K562 (cell line): ENCODE measurements around the gene LMX1B.

Experiments used
- CBX2 ChIP-seq: fragments of 200-600 bp; sonication (generic); IDR thresholded peaks from one replicate; pipeline ENCODE4 v1.6.1; 2012; ENCODE audit warnings: mild to moderate bottlenecking, low read length, inconsistent platforms; ENCODE audit not compliant: insufficient read depth, poor library complexity, severe bottlenecking
- ELF1 ChIP-seq: fragments of 200-800 bp; sonication (Bioruptor generic); IDR thresholded peaks from 2 replicates; pipeline ENCODE4 v1.6.1; 2016; ENCODE audit warnings: missing genetic modification characterization, missing compliant biosample characterization
- EZH2 ChIP-seq: IDR thresholded peaks from 2 replicates; pipeline ENCODE4 v1.6.1; 2012; ENCODE audit warnings: low read depth, mild to moderate bottlenecking, inconsistent platforms, low read length, borderline replicate concordance
- HDAC6 ChIP-seq: IDR thresholded peaks from 2 replicates; pipeline ENCODE4 v1.6.1; 2012; ENCODE audit warnings: low read depth, mild to moderate bottlenecking, control low read depth, inconsistent platforms, low read length, moderate library complexity
- JUN ChIP-seq, 2 experiments: sonication (generic) in 1 of 2; formaldehyde crosslinking in 1 of 2; IDR thresholded peaks; 2 replicates each; pipeline versions ENCODE4 v1.6.1 to v1.8.0; 2012 to 2022; ENCODE audit warnings: borderline replicate concordance in 2 of 2, mild to moderate bottlenecking in 2 of 2, improper control_type of control experiment in 1 of 2, low read depth in 1 of 2, low read length in 1 of 2, missing genetic modification reagents in 1 of 2
- KLF16 ChIP-seq: IDR thresholded peaks from 2 replicates; pipeline ENCODE4 v1.6.1; 2016; ENCODE audit warnings: antibody characterized with exemption
- RAD21 ChIP-seq, 2 experiments: fragments of 250-450 bp in 1 of 2; fragments of 450-650 bp in 1 of 2; sonication (Bioruptor Pico) in 1 of 2; formaldehyde crosslinking in 1 of 2; IDR thresholded peaks in 1 of 2; conservative IDR thresholded peaks in 1 of 2; 2 replicates each; pipeline versions ENCODE4 v1.4.0 to v1.8.0; 2020 to 2022; ENCODE audit warnings: mild to moderate bottlenecking in 2 of 2, moderate library complexity in 1 of 2
- ZC3H4 ChIP-seq: sonication (generic); formaldehyde crosslinking; IDR thresholded peaks from 2 replicates; pipeline ENCODE4 v1.9.0; 2021; ENCODE audit warnings: missing genetic modification reagents, borderline replicate concordance
- TF ChIP-seq, protein P1 (sequence below), 3 experiments: IDR thresholded peaks in 2 of 3; conservative IDR thresholded peaks in 1 of 3; 2 replicates each; pipeline ENCODE4 v1.5.1; 2011 to 2012; ENCODE audit warnings: low read length in 3 of 3, mild to moderate bottlenecking in 3 of 3, control low read depth in 2 of 3, improper control_type of control experiment in 1 of 3, inconsistent platforms in 1 of 3, low read depth in 1 of 3, mixed read lengths in 1 of 3, moderate library complexity in 1 of 3; ENCODE audit not compliant: insufficient read depth in 2 of 3
- TF ChIP-seq, protein P2 (sequence below), 2 experiments: fragments of 450-650 bp in 1 of 2; sonication (generic) in 1 of 2; formaldehyde crosslinking; conservative IDR thresholded peaks; 2 replicates each; pipeline versions ENCODE4 v1.4.0 to v1.8.1; 2020 to 2022; ENCODE audit warnings: mild to moderate bottlenecking in 1 of 2, missing genetic modification reagents in 1 of 2
- TF ChIP-seq, protein P3 (sequence below): IDR thresholded peaks from 3 replicates; pipeline ENCODE4 v1.6.1; 2011; ENCODE audit warnings: borderline replicate concordance, mild to moderate bottlenecking; ENCODE audit not compliant: insufficient read length, insufficient read depth
- TF ChIP-seq, protein P4 (sequence below), 2 experiments: fragments of 450-650 bp; IDR thresholded peaks; 2 replicates each; pipeline ENCODE4 v1.6.1; 2018; ENCODE audit warnings: mild to moderate bottlenecking in 2 of 2, low read depth in 1 of 2; ENCODE audit not compliant: partially characterized antibody in 2 of 2

DNA sequence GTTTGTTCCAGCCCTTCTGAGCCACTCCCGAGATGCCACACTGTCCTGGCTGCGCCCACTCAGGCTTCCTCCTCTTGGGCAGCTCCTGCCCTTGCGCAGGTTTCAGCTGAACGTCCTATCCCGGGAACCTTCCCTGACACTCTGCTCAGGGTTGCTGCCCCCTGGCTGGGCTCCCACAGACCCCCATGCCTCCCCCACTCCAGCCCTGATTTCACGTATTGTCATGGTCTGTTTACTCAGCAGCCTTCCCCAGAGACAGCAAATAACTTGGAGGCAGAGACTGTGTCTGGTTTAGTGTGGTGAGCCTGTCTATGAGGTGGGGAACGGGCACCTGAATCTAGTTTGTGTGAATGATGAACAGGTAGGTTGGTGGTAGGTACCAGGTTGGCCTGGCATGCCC lies 40.4 kb downstream of the LMX1B start:
- no peak for TF ChIP-seq JUN (IDR thresholded peaks at IDR 0.05; ENCODE audit: borderline replicate concordance, low read depth, low read length)
- no peak for TF ChIP-seq JUN (CRISPR knock-in tag; IDR thresholded peaks at IDR 0.05; ENCODE audit: borderline replicate concordance)
- TF ChIP-seq, protein P1, sequence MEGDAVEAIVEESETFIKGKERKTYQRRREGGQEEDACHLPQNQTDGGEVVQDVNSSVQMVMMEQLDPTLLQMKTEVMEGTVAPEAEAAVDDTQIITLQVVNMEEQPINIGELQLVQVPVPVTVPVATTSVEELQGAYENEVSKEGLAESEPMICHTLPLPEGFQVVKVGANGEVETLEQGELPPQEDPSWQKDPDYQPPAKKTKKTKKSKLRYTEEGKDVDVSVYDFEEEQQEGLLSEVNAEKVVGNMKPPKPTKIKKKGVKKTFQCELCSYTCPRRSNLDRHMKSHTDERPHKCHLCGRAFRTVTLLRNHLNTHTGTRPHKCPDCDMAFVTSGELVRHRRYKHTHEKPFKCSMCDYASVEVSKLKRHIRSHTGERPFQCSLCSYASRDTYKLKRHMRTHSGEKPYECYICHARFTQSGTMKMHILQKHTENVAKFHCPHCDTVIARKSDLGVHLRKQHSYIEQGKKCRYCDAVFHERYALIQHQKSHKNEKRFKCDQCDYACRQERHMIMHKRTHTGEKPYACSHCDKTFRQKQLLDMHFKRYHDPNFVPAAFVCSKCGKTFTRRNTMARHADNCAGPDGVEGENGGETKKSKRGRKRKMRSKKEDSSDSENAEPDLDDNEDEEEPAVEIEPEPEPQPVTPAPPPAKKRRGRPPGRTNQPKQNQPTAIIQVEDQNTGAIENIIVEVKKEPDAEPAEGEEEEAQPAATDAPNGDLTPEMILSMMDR (IDR thresholded peaks at IDR 0.05 in 2 of 3, conservative IDR thresholded peaks at IDR 0.05 in 1 of 3; ENCODE audit: insufficient read depth in 2 of 3, low read depth in 1 of 3, low read length in 3 of 3), result no peak
- no peak for TF ChIP-seq HDAC6
- TF ChIP-seq RAD21 (CRISPR knock-in tag; conservative IDR thresholded peaks at IDR 0.05 in 1 of 2, IDR thresholded peaks at IDR 0.05 in 1 of 2), result no peak
- TF ChIP-seq CBX2, result no peak
- TF ChIP-seq KLF16, result no peak
- no peak for TF ChIP-seq ZC3H4
- TF ChIP-seq ELF1 (tag), result no peak
- TF ChIP-seq, protein P2, sequence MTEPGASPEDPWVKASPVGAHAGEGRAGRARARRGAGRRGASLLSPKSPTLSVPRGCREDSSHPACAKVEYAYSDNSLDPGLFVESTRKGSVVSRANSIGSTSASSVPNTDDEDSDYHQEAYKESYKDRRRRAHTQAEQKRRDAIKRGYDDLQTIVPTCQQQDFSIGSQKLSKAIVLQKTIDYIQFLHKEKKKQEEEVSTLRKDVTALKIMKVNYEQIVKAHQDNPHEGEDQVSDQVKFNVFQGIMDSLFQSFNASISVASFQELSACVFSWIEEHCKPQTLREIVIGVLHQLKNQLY (CRISPR knock-in tag; conservative IDR thresholded peaks at IDR 0.05), result no peak
- TF ChIP-seq, protein P3, sequence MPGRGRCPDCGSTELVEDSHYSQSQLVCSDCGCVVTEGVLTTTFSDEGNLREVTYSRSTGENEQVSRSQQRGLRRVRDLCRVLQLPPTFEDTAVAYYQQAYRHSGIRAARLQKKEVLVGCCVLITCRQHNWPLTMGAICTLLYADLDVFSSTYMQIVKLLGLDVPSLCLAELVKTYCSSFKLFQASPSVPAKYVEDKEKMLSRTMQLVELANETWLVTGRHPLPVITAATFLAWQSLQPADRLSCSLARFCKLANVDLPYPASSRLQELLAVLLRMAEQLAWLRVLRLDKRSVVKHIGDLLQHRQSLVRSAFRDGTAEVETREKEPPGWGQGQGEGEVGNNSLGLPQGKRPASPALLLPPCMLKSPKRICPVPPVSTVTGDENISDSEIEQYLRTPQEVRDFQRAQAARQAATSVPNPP, result no peak
- TF ChIP-seq EZH2, result no peak
- TF ChIP-seq, protein P4, sequence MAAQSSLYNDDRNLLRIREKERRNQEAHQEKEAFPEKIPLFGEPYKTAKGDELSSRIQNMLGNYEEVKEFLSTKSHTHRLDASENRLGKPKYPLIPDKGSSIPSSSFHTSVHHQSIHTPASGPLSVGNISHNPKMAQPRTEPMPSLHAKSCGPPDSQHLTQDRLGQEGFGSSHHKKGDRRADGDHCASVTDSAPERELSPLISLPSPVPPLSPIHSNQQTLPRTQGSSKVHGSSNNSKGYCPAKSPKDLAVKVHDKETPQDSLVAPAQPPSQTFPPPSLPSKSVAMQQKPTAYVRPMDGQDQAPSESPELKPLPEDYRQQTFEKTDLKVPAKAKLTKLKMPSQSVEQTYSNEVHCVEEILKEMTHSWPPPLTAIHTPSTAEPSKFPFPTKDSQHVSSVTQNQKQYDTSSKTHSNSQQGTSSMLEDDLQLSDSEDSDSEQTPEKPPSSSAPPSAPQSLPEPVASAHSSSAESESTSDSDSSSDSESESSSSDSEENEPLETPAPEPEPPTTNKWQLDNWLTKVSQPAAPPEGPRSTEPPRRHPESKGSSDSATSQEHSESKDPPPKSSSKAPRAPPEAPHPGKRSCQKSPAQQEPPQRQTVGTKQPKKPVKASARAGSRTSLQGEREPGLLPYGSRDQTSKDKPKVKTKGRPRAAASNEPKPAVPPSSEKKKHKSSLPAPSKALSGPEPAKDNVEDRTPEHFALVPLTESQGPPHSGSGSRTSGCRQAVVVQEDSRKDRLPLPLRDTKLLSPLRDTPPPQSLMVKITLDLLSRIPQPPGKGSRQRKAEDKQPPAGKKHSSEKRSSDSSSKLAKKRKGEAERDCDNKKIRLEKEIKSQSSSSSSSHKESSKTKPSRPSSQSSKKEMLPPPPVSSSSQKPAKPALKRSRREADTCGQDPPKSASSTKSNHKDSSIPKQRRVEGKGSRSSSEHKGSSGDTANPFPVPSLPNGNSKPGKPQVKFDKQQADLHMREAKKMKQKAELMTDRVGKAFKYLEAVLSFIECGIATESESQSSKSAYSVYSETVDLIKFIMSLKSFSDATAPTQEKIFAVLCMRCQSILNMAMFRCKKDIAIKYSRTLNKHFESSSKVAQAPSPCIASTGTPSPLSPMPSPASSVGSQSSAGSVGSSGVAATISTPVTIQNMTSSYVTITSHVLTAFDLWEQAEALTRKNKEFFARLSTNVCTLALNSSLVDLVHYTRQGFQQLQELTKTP (IDR thresholded peaks at IDR 0.05; ENCODE audit: low read depth in 1 of 2, partially characterized antibody in 2 of 2), result no peak
